ENCODE measurements around the gene LRRC9. TPM values are rescaled to one million over a fixed set of nuclear protein-coding genes. Genes with fewer than 3 reads are reported as not detected.

Gene LRRC9
- total RNA-seq, 1 donor from 2014 or later: 3.7 TPM

- no peaks in the 10 kb centered on the region for H3K27me3 Mint-ChIP-seq
- peaks cover 35% of the 10 kb centered on the region for H3K9me3 Mint-ChIP-seq (ENCODE audit: low read depth)
- TF ChIP-seq CTCF (IDR thresholded peaks at IDR 0.05; ENCODE audit: unreplicated experiment): no peak
- peaks cover 30% of the 10 kb centered on the region for H3K36me3 Mint-ChIP-seq (ENCODE audit: insufficient read depth)
- no peak overlapping the region for H3K4me3 Mint-ChIP-seq (ENCODE audit: low read depth)
- H3K27ac Mint-ChIP-seq: no peak overlapping the region
- DNase-seq (ENCODE audit: low spot score, unreplicated experiment): no peak
- peaks cover 3% of the 10 kb centered on the region for H3K4me1 Mint-ChIP-seq (ENCODE audit: low read depth)
Observed at GRCh38 chr14:59959668-59960067, 39.7 kb downstream of the LRRC9 start.

GRCh38 chr14:59961518-59962062 is 41.6 kb downstream of the LRRC9 start:
- peaks cover 6% of the 10 kb centered on the region for H3K4me1 Mint-ChIP-seq (ENCODE audit: low read depth)
- H3K9me3 Mint-ChIP-seq (ENCODE audit: low read depth): peaks cover 16% of the 10 kb centered on the region
- peaks cover 18% of the 10 kb centered on the region for H3K36me3 Mint-ChIP-seq (ENCODE audit: insufficient read depth)
- no peaks in the 10 kb centered on the region for H3K27me3 Mint-ChIP-seq
- no peak for DNase-seq (ENCODE audit: low spot score, unreplicated experiment)
- H3K27ac Mint-ChIP-seq: no peak overlapping the region
- H3K4me3 Mint-ChIP-seq (ENCODE audit: low read depth): no peak overlapping the region
- no peak for TF ChIP-seq CTCF (IDR thresholded peaks at IDR 0.05; ENCODE audit: unreplicated experiment)

GRCh38 chr14:59964251-59965007 is 44.5 kb downstream of the LRRC9 start:
- peak overlapping the region; percentile 86 for H3K4me3 Mint-ChIP-seq (ENCODE audit: low read depth)
- peaks cover 4% of the 10 kb centered on the region for H3K36me3 Mint-ChIP-seq (ENCODE audit: insufficient read depth)
- H3K9me3 Mint-ChIP-seq (ENCODE audit: low read depth): peaks cover 3% of the 10 kb centered on the region
- H3K27me3 Mint-ChIP-seq: no peaks in the 10 kb centered on the region
- TF ChIP-seq CTCF (IDR thresholded peaks at IDR 0.05; ENCODE audit: unreplicated experiment): no peak
- H3K27ac Mint-ChIP-seq: peak overlapping the region; percentile 94
- DNase-seq (ENCODE audit: low spot score, unreplicated experiment): no peak
- peaks cover 6% of the 10 kb centered on the region for H3K4me1 Mint-ChIP-seq (ENCODE audit: low read depth)

- Mint-ChIP-seq H3K27me3 (no peaks in the 10 kb centered on the region), H3K9me3 (ENCODE audit: low read depth) (no peaks in the 10 kb centered on the region), H3K36me3 (ENCODE audit: insufficient read depth) (no peaks in the 10 kb centered on the region), H3K4me3 (ENCODE audit: low read depth) (no peak overlapping the region), H3K27ac (no peak overlapping the region), H3K4me1 (ENCODE audit: low read depth) (peaks cover 5% of the 10 kb centered on the region)
- TF ChIP-seq CTCF (IDR thresholded peaks at IDR 0.05; ENCODE audit: unreplicated experiment): no peak
- no peak for DNase-seq (ENCODE audit: low spot score, unreplicated experiment)
Observed at GRCh38 chr14:59969319-59969718, 49.4 kb downstream of the LRRC9 start.

- Mint-ChIP-seq H3K4me3 (ENCODE audit: low read depth) (no peak overlapping the region), H3K27me3 (no peaks in the 10 kb centered on the region), H3K36me3 (ENCODE audit: insufficient read depth) (no peaks in the 10 kb centered on the region), H3K9me3 (ENCODE audit: low read depth) (no peaks in the 10 kb centered on the region), H3K4me1 (ENCODE audit: low read depth) (no peaks in the 10 kb centered on the region), H3K27ac (no peak overlapping the region)
- TF ChIP-seq CTCF (IDR thresholded peaks at IDR 0.05; ENCODE audit: unreplicated experiment): no peak
- DNase-seq (ENCODE audit: low spot score, unreplicated experiment): no peak
Observed at GRCh38 chr14:59981564-59981963, 61.6 kb downstream of the LRRC9 start.
